Hepatocyte (in vitro differentiated cells): ENCODE data around the gene TAGLN3.

Experiments
- CTCF ChIP-seq: fragments of 200-600 bp; sonication (generic); IDR thresholded peaks from 2 replicates; pipeline ENCODE4 v1.5.1; 2016; ENCODE audit warnings: antibody characterized with exemption, mild to moderate bottlenecking; ENCODE audit not compliant: poor library complexity
- EZH2 ChIP-seq: fragments of 200-600 bp; sonication (generic); IDR thresholded peaks from 2 replicates; pipeline ENCODE4 v1.6.1; 2016; ENCODE audit warnings: antibody characterized with exemption, mild to moderate bottlenecking, borderline replicate concordance
- EZH2phosphoT487 ChIP-seq: fragments of 200-600 bp; sonication (generic); IDR thresholded peaks from one replicate; pipeline ENCODE4 v1.6.1; 2018; ENCODE audit warnings: antibody characterized with exemption, mild to moderate bottlenecking, low read depth, moderate library complexity; ENCODE audit not compliant: unreplicated experiment, severe bottlenecking

DNA sequence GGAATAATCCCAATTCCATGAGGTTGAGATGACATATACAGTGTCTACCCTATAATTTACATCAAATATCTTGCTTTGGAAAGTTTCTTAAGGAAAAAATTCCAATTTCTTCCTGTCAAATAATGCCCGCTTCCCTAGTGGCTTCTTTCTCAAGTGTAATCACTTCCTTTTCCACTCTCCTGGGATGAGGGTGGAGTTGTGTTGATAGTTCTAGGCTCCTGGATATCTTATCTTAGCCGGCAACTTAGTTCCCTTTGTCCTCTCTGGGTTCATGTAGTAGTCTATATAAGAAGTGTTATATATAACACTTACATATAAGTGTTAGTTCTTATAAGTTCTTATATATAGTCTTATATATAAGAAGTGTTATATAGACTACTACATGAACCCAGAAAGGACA, 10.9 kb downstream of the TAGLN3 start:
- TF ChIP-seq CTCF: no peak
- TF ChIP-seq EZH2phosphoT487: no peak
- TF ChIP-seq EZH2: no peak
